ENCODE data around the gene KLHL6. TPM values are rescaled to one million over a fixed set of nuclear protein-coding genes. Genes with fewer than 3 reads are reported as not detected.

The KLHL6 gene
- total RNA-seq, 1 experiment from 2014 or later, result not detected

DNA sequence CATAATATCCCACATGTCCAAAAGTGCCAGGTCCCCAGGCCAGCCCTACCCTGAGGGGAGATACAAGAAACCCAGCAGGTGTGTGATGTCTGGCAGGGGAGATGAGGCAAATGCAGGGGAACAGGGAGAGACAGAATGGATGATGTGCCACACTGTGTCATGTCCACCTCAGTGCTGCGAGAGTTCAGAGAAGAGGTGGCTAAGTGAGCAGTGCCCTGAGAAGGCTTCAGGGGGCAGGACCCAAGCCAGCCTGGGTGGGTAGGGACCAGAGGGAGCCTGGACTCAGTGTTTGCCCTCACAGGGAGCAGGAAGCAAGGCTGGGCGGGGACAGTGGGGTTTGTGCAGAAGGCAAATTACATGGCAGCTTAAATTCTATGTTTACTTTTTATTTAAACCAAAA lies 61.2 kb downstream of the KLHL6 start:
- H3K27ac ChIP-seq (ENCODE audit: insufficient read length, low read depth, low read length), result no peak overlapping the region
- Mint-ChIP-seq H3K27me3 (ENCODE audit: low read depth) (no peaks in the 10 kb centered on the region), H3K9me3 (no peaks in the 10 kb centered on the region), H3K4me1 (peaks cover 3 to 4% of the 10 kb centered on the region in 2 experiments; a peak in 1 of 4 replicates), H3K4me3 (no peak overlapping the region; a peak in 1 of 5 replicates), H3K27ac (no peak overlapping the region), H3K36me3 (ENCODE audit: insufficient read depth in 1 of 3, low read depth in 3 of 3) (no peaks in the 10 kb centered on the region)
- H3K27me3 ChIP-seq (ENCODE audit: insufficient read depth, low read length), result no peaks in the 10 kb centered on the region
- H4K20me1 ChIP-seq (ENCODE audit: control insufficient read depth, insufficient read depth, insufficient read length), result no peaks in the 10 kb centered on the region
- H3K79me1 ChIP-seq (ENCODE audit: insufficient read depth, low read depth, low read length, poor library complexity, severe bottlenecking), result no peaks in the 10 kb centered on the region
- no peak overlapping the region for H2BK12ac ChIP-seq (ENCODE audit: insufficient read length, low read depth, low read length)
- H3K18ac ChIP-seq (ENCODE audit: insufficient read length, low read depth, low read length), result no peak overlapping the region
- no peak overlapping the region for H4K8ac ChIP-seq (replicated peaks; ENCODE audit: insufficient read length, low read depth, low read length)
- TF ChIP-seq, protein P1, sequence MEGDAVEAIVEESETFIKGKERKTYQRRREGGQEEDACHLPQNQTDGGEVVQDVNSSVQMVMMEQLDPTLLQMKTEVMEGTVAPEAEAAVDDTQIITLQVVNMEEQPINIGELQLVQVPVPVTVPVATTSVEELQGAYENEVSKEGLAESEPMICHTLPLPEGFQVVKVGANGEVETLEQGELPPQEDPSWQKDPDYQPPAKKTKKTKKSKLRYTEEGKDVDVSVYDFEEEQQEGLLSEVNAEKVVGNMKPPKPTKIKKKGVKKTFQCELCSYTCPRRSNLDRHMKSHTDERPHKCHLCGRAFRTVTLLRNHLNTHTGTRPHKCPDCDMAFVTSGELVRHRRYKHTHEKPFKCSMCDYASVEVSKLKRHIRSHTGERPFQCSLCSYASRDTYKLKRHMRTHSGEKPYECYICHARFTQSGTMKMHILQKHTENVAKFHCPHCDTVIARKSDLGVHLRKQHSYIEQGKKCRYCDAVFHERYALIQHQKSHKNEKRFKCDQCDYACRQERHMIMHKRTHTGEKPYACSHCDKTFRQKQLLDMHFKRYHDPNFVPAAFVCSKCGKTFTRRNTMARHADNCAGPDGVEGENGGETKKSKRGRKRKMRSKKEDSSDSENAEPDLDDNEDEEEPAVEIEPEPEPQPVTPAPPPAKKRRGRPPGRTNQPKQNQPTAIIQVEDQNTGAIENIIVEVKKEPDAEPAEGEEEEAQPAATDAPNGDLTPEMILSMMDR (conservative IDR thresholded peaks at IDR 0.05), result no peak
- no peak overlapping the region for H3K9ac ChIP-seq (ENCODE audit: extremely low read depth, insufficient read length, low read length)
- no peak overlapping the region for H2BK15ac ChIP-seq (ENCODE audit: low read depth, low read length)
- H3K56ac ChIP-seq (ENCODE audit: insufficient read length, low read depth, low read length), result no peak overlapping the region
- no peak overlapping the region for H2BK20ac ChIP-seq (ENCODE audit: low read depth, low read length, poor library complexity, severe bottlenecking)
- WGBS (ENCODE audit: extremely low coverage, insufficient read length, low lambda C conversion rate), result no CpG with 5 or more reads among the region's 2 CpGs
- H3K23me2 ChIP-seq (ENCODE audit: insufficient read length, low read depth, low read length, poor library complexity, severe bottlenecking), result no peaks in the 10 kb centered on the region
- no peak overlapping the region for H4K5ac ChIP-seq (ENCODE audit: insufficient read length, low read depth, low read length)
- H3K9me3 ChIP-seq (ENCODE audit: control insufficient read depth, low read depth, low read length), result no peaks in the 10 kb centered on the region
- no peak overlapping the region for H3T11ph ChIP-seq (ENCODE audit: low read length)
- no peak overlapping the region for H3K4me2 ChIP-seq (ENCODE audit: insufficient read depth, insufficient read length, low read length)
- H3K79me2 ChIP-seq (ENCODE audit: insufficient read depth, low read length), result no peaks in the 10 kb centered on the region
- no peaks in the 10 kb centered on the region for H3K4me1 ChIP-seq (ENCODE audit: insufficient read depth, low read length)
- no peak overlapping the region for H2BK120ac ChIP-seq (ENCODE audit: low read depth, low read length, poor library complexity, severe bottlenecking)
- no peak overlapping the region for H3K23ac ChIP-seq (ENCODE audit: insufficient read length, low read depth, low read length)
- DNase-seq, result peak; percentile 26
- no peak overlapping the region for H4K91ac ChIP-seq (ENCODE audit: insufficient read length, low read depth, low read length)
- H3K4ac ChIP-seq (ENCODE audit: low read depth, low read length), result no peak overlapping the region
- no peak overlapping the region for H2AK5ac ChIP-seq (ENCODE audit: insufficient read length, low read length)
- H3K14ac ChIP-seq (ENCODE audit: insufficient read depth, low read length), result no peak overlapping the region
- H2AFZ ChIP-seq (ENCODE audit: low read length), result no peak overlapping the region
- no peak overlapping the region for H2BK5ac ChIP-seq (ENCODE audit: insufficient read length, low read length)

All from H9 (cell line).